GM19372 (cell line): ENCODE results near the gene OXER1.
"Not testable (repeated sequence)": the region's sequence is repeated elsewhere in the genome, so short reads cannot be mapped to it uniquely, and the experiment has no call there.

Experiments used
- ATAC-seq: cut with Tn5 transposase; IDR thresholded peaks from one replicate; pipeline ENCODE4 v1.9.1; 2021; ENCODE audit warnings: mild to moderate bottlenecking, low read depth, moderate library complexity; ENCODE audit not compliant: unreplicated experiment

The OXER1 gene

DNA sequence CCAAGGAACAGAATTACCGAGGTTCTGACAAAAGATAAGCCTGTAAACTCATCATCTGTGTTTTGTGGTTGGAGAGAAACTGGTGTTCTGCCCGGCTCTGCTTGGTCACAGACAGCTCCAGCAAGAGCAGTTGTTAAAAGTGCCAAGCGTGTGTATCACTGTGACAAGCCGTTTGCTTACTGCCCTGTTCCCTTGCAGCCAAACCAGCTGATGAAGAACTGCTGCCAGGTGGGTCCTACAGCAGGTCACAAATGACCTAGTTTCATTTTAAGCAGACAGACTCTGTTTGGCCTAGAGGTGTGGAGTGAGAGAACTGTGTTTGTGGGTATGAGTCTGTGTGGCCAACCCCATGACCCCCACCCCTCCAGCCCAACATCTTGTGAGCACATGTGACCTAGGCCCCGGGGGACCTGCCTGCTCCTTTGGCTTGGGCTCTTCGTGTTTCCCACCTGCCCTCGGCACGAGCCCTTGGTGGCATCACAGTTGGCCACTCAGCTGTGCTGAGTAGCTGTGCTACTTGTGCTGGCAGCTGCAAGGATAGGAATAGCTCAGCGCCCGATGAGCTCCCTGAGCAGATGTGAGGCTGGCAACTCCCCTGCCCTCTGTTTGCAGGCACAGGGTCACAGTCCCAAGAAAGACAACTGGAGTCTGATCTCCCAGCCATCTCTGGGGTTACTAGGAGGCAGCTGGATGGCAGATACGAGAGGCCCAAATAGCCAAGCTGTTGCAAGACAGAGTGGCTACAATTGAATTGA, 9.7 kb downstream of the OXER1 start:
- no peak for ATAC-seq

DNA sequence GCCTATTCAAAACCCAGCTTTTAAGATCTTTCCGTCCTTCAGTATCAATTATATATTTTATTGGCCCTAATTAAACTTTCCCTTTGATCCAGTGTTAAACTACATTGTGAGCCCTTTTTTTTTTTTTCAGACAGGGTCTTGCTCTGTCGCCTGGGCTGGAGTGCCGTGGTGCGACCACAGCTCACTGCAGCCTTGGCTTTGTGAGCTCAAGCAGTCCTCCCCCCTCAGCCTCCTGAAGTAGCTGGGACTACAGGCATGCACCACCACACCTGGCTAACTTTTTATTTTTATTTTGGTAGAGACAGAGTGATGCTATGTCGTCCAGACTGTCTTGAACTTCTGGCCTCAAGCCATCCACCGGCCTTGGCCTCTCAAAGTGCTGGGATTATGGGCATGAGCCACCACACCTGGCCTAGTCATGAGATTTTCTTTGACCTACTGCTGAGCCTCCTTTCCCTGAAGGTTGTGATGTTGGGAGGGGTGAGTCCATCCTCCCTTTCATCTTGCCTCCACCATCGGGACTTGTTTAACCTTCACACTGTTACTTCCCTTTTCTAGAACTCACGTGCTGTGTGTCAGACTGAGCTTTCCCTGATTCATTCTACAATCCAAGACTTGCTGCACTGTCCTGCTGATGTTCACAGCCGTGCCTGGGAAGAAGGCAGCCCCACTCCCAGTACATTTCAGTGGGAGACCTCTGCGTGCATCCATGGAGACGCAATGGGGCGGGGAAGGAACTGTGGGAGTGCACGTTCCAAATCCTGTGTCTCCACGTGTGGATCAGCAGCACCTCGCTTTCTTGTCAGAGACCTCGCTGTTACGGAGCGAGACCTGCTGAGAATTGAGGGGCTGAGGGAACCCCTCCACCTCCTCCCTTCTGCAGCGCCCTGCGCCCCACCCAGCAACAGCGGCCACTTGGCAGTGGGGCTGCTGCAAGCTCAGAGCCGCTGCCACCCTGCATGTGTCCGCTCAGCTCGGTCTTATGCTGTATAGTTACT, 10.8 kb downstream of the OXER1 start:
- ATAC-seq = no peak

DNA sequence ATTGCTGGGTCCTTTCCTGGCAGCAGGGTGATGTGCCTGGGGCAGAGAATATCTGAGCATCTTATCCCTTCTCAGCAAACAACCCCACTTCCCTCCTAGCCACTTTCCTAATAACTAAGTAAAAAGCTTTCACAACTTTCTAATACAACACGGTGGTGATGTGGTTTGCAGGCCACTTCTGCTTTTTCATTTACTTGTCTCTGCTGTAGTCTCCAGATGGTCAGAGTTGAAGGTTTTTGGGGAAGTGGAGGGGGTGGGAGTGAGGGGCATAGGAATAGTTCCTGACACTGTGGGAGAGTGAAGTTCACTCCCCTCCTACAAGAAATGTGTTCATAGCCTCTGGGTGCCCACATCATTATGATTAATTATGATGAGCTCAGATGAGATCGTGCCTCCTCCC, 11.6 kb downstream of the OXER1 start:
- ATAC-seq = peak; percentile 73

DNA sequence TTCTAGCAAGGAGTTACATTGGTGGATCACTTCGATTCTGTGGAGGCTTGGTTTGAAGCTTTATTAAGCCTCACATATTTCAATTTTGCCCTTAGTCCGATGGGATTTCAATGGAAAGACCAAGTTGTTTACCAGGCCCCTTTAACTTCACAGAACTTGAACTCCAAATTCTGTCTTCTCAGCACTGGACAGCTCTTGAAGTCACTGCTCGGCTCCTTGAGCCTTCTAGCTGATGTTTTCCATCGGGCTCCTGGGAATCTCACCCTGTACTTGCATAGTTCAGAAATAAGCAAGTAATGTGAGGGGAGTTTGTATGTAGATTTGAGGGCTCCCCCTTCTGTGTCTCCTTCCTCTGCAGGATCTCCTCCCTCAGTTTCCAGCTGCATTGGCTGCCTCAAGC, 15.1 kb downstream of the OXER1 start:
- no peak for ATAC-seq

DNA sequence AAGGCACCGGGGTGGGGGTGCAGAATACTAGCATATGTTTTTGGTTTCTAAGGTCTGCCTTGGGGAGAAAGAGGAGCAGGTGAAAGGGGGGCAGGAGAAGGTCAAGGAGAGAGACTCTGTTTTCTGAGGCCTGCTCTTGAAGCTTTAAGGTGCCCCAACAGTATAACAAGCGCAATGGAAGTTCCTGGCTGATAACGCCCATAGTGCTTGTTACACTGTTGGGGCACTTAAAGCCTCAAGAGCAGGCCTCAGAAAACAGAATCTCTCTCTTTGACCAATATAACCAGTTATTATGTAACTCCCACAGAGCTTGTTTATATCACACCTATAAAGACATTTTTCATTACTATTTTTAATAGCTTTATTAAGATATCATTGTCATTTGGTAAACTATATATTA, 16.5 kb downstream of the OXER1 start:
- ATAC-seq = no peak

DNA sequence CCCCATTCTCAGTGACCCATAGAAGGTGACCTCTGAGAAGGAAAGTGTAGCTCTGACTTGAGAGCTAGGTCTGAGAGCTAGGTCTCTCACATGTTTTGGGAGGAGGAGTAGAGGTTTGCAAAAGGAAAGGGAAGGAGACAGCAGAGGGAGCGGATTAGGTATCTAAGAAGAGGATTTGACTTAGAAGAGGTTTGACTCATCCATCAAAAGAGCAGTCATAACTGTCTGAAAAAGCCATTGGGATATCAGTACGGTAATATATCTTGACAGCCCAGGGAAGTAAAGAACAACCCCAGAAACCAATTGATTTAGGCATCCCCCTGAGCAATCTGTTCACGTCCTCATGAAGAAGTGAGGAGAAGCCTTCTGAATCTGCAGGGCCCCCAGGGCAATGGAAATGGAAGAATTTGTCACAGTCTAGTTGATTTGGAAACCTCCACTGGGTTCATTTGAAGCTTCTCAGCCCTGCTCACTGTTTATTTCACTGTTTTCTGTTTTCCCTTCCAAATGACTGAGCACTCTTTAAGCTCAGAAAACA, 19.3 kb downstream of the OXER1 start:
- no peak for ATAC-seq

DNA sequence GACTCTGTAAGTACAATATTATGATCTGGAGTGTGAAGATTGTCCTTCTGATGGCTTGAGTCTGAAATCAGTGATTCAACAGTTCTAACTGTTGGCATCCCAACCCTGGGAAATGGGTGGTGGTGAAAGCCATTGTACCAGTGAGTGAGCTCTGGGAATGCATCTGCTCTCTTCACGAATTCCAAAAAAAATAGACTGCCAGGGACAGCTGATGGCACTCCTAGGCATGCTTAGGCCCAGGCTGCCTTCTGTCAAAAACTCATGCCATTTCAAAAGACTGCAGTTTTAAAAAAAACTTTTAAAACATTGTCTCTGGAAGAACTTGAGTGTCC, 20.3 kb downstream of the OXER1 start:
- no peak for ATAC-seq

DNA sequence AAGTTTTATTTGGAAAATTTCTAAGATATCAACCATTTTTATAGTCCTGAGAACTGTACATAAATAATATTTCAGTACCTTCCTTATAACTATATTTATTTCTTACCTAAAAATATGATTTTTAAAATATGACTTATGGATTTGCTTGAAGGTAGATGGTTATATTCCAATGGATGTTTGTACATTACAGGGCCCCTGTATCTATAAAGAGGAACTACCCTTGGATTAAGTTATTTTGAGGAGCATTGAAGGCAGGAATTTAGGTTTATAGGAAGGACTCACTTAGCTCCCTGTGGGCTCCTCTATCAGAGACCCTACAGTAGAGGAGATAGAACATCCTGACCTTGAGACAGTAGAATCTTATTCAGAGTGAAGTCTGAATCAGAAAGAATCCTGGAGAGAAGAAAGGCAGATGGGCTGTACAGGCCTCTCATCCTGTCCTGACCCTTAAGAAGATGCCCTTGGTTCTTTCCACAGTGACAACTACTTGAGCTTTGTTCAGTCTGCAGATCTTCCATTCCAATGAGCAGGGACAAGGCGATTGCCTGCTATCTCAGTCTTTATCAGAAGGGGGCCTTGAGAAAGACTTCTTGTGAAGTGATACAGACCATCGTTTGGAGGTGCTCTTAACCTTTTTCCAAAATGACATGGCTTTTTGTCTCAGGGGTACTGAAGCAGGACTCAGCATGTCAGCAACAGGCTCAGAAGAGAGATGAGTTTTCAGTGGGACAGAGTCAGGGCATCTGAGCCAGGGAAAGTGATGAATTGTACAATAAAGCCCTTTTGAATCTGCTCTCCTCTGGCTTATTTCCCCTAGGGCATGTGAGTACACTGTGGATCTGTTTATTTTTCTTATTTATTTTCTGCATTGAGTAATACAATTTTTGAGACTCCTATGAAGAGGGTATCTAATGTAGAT, 20.9 kb downstream of the OXER1 start:
- ATAC-seq = no peak

DNA sequence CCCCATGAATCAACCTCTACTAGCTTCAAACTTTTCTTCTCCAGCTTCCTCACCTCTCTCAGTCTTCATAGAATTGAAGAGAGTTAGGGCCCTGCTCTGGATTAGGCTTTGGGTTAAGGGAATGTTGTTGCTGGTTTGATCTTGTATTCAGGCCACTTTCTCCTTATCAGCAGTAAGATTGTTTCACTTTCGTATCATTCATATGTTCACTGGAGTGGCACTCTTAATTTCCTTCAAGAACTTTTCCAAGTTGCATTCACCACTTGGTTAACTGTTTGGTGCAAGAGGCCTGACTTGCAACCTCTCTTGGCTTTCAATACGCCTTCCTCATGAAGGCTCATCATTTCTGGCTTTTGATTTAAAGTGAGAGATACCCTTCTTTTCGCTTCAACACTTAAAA, 22.8 kb downstream of the OXER1 start:
- no peak for ATAC-seq

DNA sequence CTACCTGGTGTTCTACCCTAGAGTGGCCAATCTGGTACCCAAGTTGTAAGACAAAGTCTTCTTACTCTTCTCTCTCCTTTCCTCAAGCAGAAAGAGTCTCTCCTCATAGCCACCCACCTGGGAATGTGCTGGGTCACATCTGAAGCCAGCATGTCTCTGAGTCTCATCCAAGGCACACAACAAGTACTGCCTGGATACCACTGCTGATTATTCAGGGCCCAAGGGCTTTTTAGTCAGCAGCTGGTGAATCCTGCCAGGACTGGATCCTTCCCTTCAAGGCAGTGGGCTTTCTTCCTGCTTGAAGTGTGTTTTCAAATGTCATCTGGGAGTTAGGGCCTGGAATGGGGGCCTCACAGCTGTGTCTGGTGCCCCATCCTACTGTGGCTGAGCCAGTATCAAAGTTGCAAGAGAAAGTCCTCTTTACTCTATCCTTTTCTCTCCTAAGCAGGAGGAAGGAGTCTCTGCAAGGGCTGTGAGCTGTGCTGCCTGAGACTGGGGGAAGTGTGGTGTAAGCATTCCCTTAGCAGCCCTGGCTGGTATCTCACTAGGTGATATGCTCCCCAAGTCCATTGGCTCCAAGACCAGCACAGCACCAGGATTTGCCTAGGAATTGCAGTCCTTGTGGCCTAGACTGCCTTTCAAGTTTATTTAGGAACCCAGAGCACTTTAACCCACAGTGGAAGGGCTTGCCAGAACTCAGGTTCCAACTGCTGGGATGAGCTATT, 27.2 kb downstream of the OXER1 start:
- no peak for ATAC-seq

DNA sequence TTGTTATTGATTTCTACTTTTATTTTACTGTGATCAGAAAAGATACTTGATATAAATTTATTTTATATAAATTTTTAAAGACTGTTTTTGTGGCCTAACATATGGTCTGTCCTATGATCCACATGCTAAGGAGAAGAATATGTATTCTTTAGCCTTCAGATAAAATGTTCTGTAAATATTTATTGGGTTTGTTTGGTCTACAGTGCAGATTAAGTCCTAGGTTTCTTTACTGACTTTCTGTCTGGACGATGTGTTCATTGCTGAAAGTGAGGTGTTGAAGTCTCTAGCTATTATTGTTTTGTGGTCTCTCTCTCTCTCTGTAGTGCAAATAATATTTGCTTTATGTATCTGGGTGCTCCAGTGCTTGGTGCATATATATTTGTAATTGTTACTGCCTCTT, 30.1 kb downstream of the OXER1 start:
- no peak for ATAC-seq

DNA sequence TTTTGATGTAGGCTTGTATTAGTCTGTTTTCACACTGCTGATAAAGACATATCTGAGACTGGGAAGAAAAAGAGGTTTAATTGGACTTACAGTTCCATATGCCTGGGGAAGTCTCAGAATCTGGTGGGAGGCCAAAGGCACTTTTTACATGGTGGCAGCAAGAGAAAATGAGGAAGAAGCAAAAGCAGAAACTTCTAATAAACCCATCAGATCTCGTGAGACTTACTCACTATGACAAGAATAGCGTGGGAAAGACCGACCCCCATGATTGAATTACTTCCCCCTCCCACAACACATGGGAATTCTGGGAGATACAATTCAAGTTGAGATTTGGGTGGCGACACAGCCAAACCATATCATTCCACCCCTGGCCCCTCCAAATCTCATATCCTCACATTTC, 32.6 kb downstream of the OXER1 start:
- ATAC-seq = not testable (repeated sequence)

DNA sequence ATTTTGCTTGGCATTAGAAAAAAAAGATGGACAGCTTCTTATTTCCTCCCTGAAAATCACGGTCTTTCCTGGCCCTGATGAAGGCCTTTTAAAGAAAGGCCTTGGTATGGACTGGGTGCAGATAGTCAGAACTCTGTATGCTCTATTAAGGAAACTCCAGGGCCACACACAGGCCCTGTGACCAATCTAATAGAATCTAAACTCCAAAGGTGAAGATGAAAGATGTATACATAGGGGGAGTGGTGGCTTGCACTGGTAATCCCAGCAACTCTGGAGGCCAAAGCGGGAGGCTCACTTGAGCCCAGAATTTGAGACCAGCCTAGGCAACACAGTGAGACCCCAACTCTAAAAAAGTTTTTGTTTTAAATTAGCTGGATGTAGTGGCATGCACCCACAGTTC, 37.3 kb downstream of the OXER1 start:
- no peak for ATAC-seq

DNA sequence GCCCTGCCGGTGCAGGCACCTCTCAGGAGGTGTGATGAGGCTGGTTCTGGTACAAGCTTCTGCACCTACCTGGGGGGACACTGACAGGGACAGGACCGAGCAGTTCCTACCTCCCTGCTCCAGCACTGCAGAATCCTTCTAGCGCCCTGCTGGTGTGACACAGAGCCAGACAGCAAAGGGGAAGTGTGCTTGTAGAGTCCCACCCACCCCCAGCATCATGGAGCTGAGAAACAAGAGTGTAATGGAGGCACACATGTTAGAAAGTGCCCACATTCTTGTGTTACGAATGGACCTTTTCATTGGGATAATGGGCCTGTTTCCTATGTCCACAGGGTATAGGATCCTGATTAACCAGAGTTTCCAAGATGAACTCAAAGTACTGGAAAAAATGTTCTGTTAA, 38.3 kb downstream of the OXER1 start:
- no peak for ATAC-seq

DNA sequence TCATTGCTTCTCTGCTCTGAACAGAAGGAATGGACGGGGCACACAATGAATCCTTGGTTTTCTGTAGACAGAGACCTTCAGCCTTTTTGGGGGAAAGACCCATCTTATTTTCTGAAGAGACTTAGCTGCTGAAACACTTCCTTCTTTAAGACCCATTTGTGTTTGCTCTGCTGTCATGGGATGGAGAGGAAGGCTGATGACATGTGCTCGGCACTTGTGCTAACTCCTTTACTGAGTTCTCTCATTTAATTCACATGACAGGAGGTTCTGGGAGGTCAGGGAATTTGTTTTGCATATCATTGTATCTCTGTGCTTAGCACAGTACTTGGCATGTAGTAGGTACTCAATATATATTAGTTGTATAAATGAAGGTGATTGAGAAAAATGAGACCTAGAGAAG, 39.0 kb downstream of the OXER1 start:
- no peak for ATAC-seq

DNA sequence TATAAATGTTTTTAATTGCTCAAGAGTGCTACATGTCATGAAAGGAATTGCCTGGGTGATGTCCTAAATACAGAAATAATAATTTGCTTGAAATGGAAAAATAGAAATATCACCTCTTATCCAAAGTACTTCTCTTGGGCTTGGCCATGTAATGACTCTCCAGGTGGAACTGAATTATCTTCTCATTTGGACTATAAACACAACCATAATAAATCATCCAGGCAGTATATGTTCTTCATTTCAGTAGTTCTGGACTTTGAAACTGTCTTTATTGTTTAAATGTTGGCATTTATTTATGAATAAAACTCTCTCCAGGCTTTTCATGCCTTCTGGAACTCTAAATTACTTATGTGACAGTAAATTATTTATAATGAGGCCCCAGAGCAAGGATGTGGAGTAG, 40.5 kb downstream of the OXER1 start:
- no peak for ATAC-seq

DNA sequence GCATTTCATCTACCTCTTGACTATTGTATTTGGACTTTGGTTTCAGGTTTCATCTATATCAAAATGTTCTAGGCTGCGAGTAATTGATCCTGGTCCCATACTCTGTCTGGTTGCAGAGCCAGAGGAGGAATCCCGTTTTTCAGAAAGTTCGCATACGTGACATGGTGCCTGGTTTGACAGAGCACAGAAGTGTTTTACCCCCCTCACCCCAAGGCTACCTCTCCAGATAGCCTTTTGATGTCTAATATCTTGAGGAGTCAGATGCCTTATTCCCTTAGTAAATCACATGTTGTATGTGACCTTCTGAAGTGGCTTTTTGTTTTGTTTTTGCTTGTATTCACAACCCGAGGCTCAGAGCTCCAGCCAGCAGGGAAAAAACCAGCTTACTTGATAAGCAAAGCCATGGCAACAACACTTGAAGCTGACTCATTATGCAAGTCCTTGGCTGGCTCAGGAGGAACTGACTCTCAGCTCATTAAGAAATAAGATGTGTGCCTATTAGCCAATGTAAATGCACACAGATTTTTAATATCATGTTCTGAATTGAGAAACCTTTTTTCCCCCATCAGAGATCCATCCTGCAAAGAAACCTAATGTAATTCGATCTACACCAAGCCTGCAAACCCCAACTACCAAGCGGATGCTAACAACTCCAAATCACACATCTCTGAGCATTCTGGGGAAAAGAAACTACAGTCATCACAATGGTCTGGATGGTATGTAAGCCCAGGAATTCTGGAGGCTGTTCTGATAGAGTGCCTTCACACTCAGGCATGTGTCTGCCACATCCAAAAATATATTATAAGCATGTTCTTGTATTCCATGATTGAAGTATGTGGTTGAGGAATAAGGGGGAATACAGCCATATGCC, 41.4 kb downstream of the OXER1 start:
- peak; percentile 98 for ATAC-seq

DNA sequence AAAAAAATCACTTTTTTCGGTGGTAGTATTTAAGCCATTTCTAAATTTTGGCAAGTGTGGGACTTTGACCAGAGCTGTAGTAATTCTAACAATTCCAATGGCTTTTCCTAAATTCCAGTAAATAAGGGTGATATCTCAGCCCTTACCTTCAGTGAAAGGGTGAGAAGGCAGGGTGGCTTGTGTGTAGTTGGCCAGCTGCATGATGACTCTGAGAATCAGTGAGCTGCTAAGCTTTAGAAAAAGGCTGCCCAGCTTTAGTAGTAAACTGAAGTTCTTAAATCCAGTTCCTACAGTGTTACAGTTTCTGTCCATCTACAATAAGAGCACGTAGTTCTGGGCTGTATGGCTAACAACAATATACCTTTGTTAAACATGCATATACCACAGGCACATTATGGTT, 42.0 kb downstream of the OXER1 start:
- ATAC-seq = no peak

DNA sequence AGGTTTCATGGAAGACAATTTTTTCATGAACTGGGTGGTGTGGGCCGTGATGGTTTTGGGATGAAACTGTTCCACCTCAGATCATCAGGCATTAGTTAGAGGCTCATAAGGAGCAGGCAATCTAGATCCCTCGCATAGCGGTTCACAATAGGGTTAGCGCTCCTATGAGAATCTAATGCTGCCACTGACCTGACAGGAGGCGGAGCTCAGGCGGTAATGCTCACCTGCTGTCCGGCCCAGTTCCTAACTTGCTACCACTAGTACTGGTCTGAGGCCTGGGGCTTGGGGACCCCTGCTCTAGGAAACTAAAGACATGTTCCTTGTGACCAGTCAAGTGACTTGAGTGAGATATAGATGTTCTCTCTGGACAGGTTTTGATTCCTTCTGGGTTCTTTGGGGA, 49.2 kb downstream of the OXER1 start:
- ATAC-seq = no peak
